Islet of Langerhans (tissue), 1 donor: Measurements from ENCODE around the gene ERMN.
"Not testable (repeated sequence)": the region's sequence is repeated elsewhere in the genome, so short reads cannot be mapped to it uniquely, and the experiment has no call there.

Source experiments
- FAIRE-seq: peaks from one replicate; lab custom pipeline; 2011; peaks lifted over from hg19 to GRCh38; lab: Jason Lieb, UNC

Gene ERMN, protein sequence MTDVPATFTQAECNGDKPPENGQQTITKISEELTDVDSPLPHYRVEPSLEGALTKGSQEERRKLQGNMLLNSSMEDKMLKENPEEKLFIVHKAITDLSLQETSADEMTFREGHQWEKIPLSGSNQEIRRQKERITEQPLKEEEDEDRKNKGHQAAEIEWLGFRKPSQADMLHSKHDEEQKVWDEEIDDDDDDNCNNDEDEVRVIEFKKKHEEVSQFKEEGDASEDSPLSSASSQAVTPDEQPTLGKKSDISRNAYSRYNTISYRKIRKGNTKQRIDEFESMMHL

GRCh38 chr2:157325786-157326185 lies at the start of gene ERMN:
Gene ERMN (minus strand): TSS chr2:157325824. CDS start chr2:157325642, 182 bp downstream.
- FAIRE-seq = no peak

GRCh38 chr2:157375384-157375783 lies 49.8 kb upstream of the ERMN start:
- FAIRE-seq = no peak

DNA sequence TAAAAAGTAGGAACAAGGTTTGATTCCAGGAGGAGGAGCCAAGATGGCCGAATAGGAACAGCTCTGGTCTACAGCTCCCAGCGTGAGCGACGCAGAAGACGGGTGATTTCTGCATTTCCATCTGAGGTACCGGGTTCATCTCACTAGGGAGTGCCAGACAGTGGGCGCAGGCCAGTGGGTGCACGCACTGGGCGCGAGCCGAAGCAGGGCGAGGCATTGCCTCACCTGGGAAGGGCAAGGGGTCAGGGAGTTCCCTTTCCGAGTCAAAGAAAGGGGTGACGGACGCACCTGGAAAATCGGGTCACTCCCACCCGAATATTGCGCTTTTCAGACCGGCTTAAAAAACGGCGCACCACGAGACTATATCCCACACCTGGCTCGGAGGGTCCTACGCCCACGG lies 42.9 kb upstream of the ERMN start:
- not testable (repeated sequence) for FAIRE-seq

- FAIRE-seq = no peak
Measured at GRCh38 chr2:157367704-157368103, 42.1 kb upstream of the ERMN start.

GRCh38 chr2:157364257-157364974 lies 38.8 kb upstream of the ERMN start:
- FAIRE-seq = peak; percentile 9

DNA sequence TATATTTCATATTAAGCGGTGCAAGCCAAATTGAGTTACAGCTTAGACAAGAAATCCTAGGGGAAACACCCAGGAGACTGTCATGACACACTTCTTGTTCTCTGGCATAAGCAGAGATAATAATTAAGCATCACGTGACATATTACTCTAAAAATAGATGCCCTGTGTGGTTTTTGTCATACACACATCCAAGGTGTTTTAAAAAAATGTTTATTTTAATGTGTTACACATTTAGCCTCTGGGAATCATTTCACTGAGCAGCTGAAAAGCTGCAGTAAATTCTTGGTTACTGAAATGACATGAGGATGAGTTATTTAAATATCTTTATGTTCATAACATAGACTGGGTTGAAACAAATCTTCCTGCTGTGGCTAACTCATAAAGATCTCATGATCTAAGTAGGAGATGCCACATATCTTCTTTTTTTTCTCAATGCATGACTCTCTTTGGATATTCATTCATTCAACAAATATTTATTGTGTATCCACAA lies 38.0 kb upstream of the ERMN start:
- peak; percentile 82 for FAIRE-seq

DNA sequence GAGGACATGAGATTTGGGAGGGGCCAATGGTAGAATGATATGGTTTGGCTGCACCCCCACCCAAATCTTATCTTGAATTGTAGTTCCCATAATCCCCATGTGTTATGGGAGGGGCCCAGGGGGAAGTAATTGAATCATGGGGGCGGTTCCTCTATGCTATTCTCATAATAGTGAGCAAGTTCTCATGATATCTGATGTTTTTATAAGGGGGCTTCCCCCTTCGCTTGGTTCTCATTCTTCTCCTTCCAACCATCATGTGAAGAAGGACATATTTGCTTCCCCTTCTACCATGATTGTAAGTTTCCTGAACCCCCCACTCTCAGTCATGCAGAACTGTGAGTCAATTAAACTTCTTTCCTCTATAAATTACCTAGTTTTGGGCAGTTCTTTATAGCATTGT lies 37.0 kb upstream of the ERMN start:
- no peak for FAIRE-seq

- FAIRE-seq = no peak
Measured at GRCh38 chr2:157361526-157361925, 35.9 kb upstream of the ERMN start.

DNA sequence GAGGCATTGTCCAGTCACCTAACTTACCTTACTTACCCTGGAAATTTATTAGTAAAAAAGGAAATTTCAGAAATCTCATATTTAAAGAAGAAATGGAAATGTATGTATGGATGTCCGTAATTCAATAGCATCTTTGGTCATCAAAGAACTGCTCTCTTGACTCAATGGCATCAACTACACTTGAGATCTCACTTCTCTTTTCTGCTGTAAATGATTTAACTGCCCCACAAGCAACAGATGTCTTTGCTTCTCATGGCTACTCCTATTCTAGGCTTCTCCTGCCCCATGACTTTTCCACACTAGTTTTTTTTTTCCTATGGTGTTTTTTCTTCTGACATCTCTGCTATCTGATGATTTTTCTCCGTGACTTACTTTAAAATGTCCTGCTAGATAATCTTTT lies 34.0 kb upstream of the ERMN start:
- FAIRE-seq = no peak

DNA sequence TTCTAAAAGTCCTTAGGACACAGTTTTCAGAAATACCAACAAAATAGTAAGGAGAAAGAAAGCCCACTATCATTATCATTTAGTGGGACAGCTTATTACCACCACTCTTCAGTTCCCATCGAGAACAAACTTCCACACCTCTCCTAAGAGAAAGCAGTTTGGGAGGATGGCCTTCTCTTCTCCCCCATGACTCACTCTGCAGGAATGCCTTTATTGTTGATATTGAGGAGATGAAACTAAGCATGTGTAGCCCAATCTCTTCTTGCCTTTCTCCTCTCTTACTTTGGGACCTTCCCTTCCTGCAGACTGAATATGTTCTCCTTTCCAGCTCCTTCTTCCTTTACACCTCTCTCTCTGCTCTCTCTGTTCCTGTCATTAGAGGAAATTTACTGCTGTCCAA lies 30.0 kb upstream of the ERMN start:
- no peak for FAIRE-seq

- FAIRE-seq = peak; percentile 84
Measured at GRCh38 chr2:157349949-157350515, 24.4 kb upstream of the ERMN start.

DNA sequence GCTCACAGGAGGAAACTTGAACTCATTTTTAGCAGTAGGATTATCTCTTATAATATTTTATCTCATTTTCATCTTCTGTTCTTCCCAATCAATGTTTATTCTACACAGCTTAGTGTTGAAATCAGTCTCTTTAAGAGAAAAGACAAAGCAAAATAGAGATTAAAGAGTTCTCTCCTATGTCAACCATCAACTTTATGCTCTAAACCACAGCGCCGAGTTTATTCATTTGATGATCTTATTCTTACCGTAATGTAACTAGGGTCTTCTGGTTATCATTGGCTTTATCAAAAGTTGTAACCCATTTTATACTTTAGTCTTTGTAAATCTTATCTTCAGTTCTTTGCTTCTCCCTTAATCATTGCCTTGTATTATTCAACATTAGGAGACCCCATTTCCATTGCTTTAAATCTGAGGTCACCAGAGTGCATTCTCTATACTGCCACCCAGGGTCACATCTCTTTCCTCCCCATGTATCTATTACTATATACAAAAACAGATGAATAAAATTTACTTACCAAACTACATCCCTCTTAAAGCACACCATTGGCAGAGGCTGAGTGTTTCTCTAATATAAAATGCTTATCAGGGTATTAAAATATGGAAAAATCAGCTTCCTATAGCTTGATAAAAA lies 22.8 kb upstream of the ERMN start:
- no peak for FAIRE-seq

- FAIRE-seq = no peak
Measured at GRCh38 chr2:157345647-157346389, 20.2 kb upstream of the ERMN start.

- not testable (repeated sequence) for FAIRE-seq
Measured at GRCh38 chr2:157341381-157341780, 15.8 kb upstream of the ERMN start.

- FAIRE-seq = no peak
Measured at GRCh38 chr2:157339965-157340655, 14.5 kb upstream of the ERMN start.

DNA sequence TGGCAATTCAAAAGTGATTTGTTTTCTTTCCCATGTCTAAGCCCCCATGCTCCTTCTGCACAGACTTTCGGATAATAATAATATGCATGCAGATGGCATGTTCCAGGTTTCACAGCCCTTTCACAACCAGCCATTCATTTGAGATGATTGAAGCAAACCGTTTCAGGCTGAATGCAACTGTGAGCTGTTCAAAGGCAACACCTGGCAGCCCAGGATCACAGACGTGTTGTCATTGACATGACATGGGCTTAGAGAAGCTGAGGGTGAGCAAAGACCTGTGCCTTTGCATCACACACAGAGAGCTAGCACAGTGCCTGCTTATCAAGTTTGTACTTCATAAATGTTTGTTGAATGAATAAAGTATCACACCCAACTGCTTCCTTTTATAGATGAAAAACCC lies 12.4 kb upstream of the ERMN start:
- FAIRE-seq = no peak

DNA sequence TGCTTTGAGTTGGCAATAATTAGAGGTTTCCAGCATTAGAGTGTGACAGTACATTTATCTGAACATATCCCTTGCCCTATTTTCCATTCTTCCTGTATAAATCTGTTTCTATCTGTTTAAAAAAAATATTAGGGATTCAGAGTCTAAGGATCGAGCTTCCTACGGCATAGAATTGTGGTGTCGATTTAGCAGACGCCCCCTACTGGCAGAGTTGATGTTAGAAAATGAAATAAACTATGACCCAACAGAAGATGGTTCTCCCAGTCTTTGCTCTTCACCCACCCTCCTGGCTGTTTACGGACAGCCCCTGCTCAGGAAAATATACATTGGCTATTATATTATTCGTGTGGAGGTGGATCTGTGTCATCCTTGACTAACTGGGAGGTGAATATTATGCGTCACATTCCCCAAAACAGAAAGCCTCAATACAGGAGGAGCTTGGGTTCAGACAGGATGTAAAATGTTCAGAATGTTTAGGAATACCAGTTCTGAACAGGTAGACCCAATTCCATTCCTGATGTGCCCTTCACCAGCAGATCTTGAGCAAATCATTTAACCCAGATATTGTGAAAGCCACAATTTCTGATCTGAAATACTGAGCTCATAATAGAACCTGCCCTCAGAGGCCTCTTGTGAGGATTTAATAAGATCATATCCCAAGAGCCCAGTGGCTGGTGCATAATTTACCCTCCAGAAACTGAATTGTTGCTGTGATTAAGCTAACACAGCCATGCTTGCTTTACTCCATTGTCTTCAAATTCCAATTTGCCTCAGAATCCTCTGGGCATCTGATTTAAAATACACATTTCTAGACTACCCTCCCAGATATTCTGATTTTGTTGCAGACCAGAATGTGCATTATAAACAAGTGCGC lies 10.8 kb upstream of the ERMN start:
- FAIRE-seq = no peak

DNA sequence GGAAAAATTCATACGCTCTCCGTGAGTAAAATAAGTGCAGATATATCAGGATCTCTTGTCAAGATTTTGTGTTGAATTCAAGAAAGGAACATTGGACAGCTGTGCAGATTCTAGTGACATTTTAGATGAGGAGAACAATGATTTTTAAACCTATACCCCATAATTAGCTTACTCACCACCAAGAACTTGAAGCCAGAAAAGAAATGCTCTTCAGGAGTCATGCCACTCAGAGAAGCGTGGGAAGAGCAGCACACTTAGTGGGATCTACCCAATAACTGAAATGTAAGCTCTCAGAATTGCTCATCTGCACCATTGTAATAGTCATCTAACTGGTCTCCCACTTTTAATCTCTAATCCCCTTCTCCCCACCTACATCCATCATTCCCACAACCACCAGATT lies 9.2 kb upstream of the ERMN start:
- no peak for FAIRE-seq

DNA sequence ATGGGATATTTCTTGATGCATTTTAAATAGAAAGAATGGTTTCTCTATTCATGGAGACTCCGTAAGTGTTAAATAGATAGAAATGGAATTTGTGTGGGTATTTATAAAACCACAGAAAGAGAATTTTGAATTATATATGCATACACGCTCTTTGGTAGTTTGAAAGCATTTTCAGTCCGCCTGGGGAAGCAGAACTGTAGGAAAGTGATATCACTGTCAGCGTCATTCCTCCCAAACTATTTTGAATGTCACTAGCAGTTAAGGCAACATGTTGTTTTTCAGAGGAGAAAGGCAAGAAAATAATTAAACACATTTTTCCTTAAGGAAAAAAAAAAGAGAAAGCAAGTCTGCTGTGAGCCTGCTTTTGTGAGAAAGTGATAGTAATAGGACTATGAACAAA lies 8.7 kb upstream of the ERMN start:
- no peak for FAIRE-seq

GRCh38 chr2:157333304-157334047 lies 7.9 kb upstream of the ERMN start:
- no peak for FAIRE-seq
